ENCODE data around the gene PLK5.

- TF ChIP-seq RAD21 (conservative IDR thresholded peaks at IDR 0.05) (no peak), CTCF (IDR thresholded peaks at IDR 0.05; ENCODE audit: poor library complexity, severe bottlenecking) (no peak), EP300 (conservative IDR thresholded peaks at IDR 0.05; ENCODE audit: poor library complexity, severe bottlenecking) (no peak), TAF1 (IDR thresholded peaks at IDR 0.05; ENCODE audit: low read depth) (no peak), SMC3 (conservative IDR thresholded peaks at IDR 0.05; ENCODE audit: poor library complexity) (no peak), POLR2AphosphoS5 (IDR thresholded peaks at IDR 0.05) (peak; percentile 37), EZH2 (IDR thresholded peaks at IDR 0.05; ENCODE audit: borderline replicate concordance, insufficient read depth, low read length, poor library complexity, severe bottlenecking) (no peak), MXI1 (conservative IDR thresholded peaks at IDR 0.05; ENCODE audit: poor library complexity, severe bottlenecking) (no peak)
- TF ChIP-seq, protein P1, sequence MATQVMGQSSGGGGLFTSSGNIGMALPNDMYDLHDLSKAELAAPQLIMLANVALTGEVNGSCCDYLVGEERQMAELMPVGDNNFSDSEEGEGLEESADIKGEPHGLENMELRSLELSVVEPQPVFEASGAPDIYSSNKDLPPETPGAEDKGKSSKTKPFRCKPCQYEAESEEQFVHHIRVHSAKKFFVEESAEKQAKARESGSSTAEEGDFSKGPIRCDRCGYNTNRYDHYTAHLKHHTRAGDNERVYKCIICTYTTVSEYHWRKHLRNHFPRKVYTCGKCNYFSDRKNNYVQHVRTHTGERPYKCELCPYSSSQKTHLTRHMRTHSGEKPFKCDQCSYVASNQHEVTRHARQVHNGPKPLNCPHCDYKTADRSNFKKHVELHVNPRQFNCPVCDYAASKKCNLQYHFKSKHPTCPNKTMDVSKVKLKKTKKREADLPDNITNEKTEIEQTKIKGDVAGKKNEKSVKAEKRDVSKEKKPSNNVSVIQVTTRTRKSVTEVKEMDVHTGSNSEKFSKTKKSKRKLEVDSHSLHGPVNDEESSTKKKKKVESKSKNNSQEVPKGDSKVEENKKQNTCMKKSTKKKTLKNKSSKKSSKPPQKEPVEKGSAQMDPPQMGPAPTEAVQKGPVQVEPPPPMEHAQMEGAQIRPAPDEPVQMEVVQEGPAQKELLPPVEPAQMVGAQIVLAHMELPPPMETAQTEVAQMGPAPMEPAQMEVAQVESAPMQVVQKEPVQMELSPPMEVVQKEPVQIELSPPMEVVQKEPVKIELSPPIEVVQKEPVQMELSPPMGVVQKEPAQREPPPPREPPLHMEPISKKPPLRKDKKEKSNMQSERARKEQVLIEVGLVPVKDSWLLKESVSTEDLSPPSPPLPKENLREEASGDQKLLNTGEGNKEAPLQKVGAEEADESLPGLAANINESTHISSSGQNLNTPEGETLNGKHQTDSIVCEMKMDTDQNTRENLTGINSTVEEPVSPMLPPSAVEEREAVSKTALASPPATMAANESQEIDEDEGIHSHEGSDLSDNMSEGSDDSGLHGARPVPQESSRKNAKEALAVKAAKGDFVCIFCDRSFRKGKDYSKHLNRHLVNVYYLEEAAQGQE (IDR thresholded peaks at IDR 0.05; ENCODE audit: borderline replicate concordance), result no peak
These were observed 48.0 kb upstream of the PLK5 start for GRCh38 chr19:1475751-1476437.
